Fibroblast of pulmonary artery (primary cell): ENCODE measurements around the gene GOT1.

ENCODE experiments used
- DNase-seq: peaks from one replicate; pipeline ENCODE4 v3.0.0-alpha.2; 2010; ENCODE audit warnings: low read depth
- H3K4me3 ChIP-seq: replicated peaks from 2 replicates; pipeline ENCODE4 v1.5.1; 2011; ENCODE audit warnings: low read depth, mild to moderate bottlenecking, control low read depth, low read length, moderate library complexity
- CTCF ChIP-seq: IDR thresholded peaks from 2 replicates; pipeline ENCODE4 v1.5.1; 2011; ENCODE audit warnings: mild to moderate bottlenecking, control low read depth, low read length, inconsistent platforms; ENCODE audit errors: missing control alignments

The GOT1 gene

DNA sequence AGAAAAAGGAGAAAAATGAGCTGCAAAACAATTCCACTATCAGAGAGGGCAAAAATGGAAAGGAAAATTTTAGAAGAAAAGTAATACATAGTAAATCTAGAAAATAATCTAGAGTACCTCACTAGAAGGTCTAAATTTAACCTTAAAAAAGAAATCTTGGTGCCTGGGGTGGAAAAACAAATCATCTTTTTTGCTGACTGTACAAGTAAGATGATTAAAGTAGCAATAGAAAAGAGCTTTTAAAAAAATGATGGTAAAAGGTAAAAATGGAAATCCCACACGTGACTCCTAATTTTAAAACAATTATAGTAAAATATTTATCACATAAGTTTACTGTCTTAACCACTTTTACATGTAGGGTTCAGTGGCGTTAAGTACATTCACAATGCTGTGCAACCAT, 28.8 kb upstream of the GOT1 start:
- DNase-seq, result no peak
- no peak for TF ChIP-seq CTCF
- H3K4me3 ChIP-seq, result no peak overlapping the region

DNA sequence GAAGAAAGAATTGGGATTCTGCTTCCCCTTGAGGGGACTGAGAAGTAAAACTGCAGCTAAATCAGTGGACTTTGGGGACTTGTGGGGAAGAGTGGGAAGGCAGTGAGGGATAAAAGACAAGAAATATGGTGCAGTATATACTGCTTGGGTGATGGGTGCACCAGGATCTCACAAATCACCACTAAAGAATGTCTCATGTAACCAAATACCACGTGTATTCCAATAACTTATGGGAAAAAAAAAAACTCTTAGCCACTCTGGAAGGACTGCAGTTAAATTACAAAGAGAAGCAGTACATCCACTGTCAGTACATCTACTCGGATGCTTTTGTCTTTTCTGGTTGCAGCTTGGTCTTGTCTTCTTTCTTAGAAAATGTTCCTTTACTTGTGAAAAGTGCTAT, 27.4 kb upstream of the GOT1 start:
- no peak for DNase-seq
- no peak for TF ChIP-seq CTCF
- H3K4me3 ChIP-seq, result no peak overlapping the region

DNA sequence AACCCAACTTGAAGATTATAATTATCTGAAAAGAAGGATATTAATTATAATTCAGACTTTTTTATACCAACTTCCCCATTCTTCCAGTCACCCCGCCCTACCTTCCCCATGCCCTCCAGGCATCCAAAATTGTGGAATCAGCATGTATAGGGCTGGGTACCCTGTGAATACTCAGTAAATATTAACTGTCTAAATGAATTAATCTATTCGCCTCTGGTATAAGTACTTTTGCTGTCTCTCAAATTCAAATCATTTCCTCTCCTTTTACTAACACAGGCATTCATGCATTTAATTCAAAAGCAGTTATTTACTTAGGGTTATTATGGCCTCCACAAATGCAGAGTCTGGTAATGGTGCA, 26.5 kb upstream of the GOT1 start:
- DNase-seq, result no peak
- H3K4me3 ChIP-seq, result no peak overlapping the region
- TF ChIP-seq CTCF, result no peak

DNA sequence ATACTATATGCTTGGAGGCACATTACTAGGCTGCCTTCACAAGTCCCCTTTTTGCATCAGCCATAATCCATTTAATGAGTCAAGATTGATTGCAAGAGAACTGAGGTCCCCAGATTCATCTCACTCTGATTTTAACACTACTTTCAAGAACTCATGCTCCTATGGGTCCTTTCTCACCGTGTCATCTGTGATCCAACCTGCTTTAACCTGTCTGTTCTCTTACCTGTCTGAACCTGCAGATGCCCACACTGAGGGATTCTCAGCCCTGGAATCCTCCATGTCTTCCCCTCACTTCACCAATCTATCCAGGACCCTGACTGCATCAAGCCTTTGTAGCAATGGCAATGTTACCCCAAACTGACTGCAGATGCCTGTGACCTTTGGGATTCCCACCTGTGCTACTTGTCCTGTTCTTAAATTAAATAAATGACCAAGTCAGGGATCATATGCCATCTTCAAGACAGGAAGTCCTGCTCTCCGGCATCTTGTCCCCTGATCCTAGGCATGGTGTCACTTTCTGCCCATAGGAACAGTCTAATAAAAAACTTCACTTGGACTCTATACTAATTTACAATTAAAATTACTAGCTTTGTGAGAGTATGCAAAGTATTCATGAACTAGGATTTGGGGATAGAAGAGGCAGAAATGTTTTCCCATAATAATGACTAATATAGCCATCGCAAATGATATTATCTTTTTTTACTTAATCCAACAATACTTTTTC, 25.9 kb upstream of the GOT1 start:
- TF ChIP-seq CTCF, result no peak
- no peak for DNase-seq

GRCh38 chr10:99451981-99452380, 21.6 kb upstream of the GOT1 start:
- TF ChIP-seq CTCF, result no peak
- H3K4me3 ChIP-seq, result no peak overlapping the region
- no peak for DNase-seq

More for the DNA sequence above, 25.9 kb upstream of the GOT1 start:
- H3K4me3 ChIP-seq, result no peak overlapping the region

GRCh38 chr10:99451499-99451788, 21.0 kb upstream of the GOT1 start:
- no peak for DNase-seq
- no peak for TF ChIP-seq CTCF

More at GRCh38 chr10:99451499-99451788, 21.0 kb upstream of the GOT1 start:
- H3K4me3 ChIP-seq, result no peak overlapping the region
